Measurements from ENCODE around the gene FLT4.

- TF ChIP-seq CTCF (IDR thresholded peaks at IDR 0.05; ENCODE audit: insufficient read depth, low read depth, low read length): no peak
- no peak for TF ChIP-seq EZH2 (IDR thresholded peaks at IDR 0.05; ENCODE audit: insufficient read depth, low read length)
Observed at GRCh38 chr5:180646289-180646962, 3.0 kb downstream of the FLT4 start.

All from astrocyte (in vitro differentiated cells and primary cell).